Sigmoid colon (tissue), 4 donors: ENCODE measurements around the gene POLR2J3.
"Not testable (repeated sequence)": the region's sequence is repeated elsewhere in the genome, so short reads cannot be mapped to it uniquely, and the experiment has no call there.

Experiments used
- EP300 ChIP-seq, 4 donors: sonication (generic); formaldehyde crosslinking; IDR thresholded peaks; one replicate each; pipeline ENCODE4 v1.6.1; 2017; ENCODE audit warnings: antibody characterized with exemption in 4 of 4
- POLR2AphosphoS5 ChIP-seq, 4 donors: sonication (generic); formaldehyde crosslinking; IDR thresholded peaks; one replicate each; pipeline ENCODE4 v1.6.1; 2017; ENCODE audit warnings: antibody characterized with exemption in 4 of 4

- TF ChIP-seq EP300, POLR2AphosphoS5 (IDR thresholded peaks at IDR 0.05): not testable (repeated sequence)
Observed at GRCh38 chr7:102599699-102600098, 27.3 kb upstream of the POLR2J3 start.
